Measurements from ENCODE around the gene SFI1.
A peak's percentile ranks its signal among the peaks of the same experiment; 100 is the strongest.
"Not testable (repeated sequence)": the region's sequence is repeated elsewhere in the genome, so short reads cannot be mapped to it uniquely, and the experiment has no call there.

Gene SFI1

GRCh38 chr22:31637891-31638618 is 141.7 kb downstream of the SFI1 start:
- no peak for DNase-seq (ENCODE audit: low read depth)

- no peak for DNase-seq (ENCODE audit: low read depth)
Observed at GRCh38 chr22:31639436-31640039, 143.2 kb downstream of the SFI1 start.

GRCh38 chr22:31646186-31647019 is 150.1 kb downstream of the SFI1 start:
- no peak for DNase-seq (ENCODE audit: low read depth)

GRCh38 chr22:31647066-31647465 is 150.7 kb downstream of the SFI1 start:
- DNase-seq (ENCODE audit: low read depth): no peak

GRCh38 chr22:31647523-31648320 is 151.4 kb downstream of the SFI1 start:
- no peak for DNase-seq (ENCODE audit: low read depth)

- DNase-seq (ENCODE audit: low read depth): no peak
Observed at GRCh38 chr22:31650391-31650790, 154.1 kb downstream of the SFI1 start.

GRCh38 chr22:31651664-31652063 is 155.3 kb downstream of the SFI1 start:
- DNase-seq (ENCODE audit: low read depth): no peak

- DNase-seq (ENCODE audit: low read depth): no peak
Observed at GRCh38 chr22:31652088-31652487, 155.8 kb downstream of the SFI1 start.

GRCh38 chr22:31652911-31653684 is 156.8 kb downstream of the SFI1 start:
- no peak for DNase-seq (ENCODE audit: low read depth)

GRCh38 chr22:31653944-31654343 is 157.6 kb downstream of the SFI1 start:
- no peak for DNase-seq (ENCODE audit: low read depth)

GRCh38 chr22:31654408-31654807 is 158.1 kb downstream of the SFI1 start:
- no peak for DNase-seq (ENCODE audit: low read depth)

- DNase-seq (ENCODE audit: low read depth): no peak
Observed at GRCh38 chr22:31659246-31659645, 162.9 kb downstream of the SFI1 start.

GRCh38 chr22:31660860-31661341 is 164.6 kb downstream of the SFI1 start:
- DNase-seq (ENCODE audit: low read depth): not testable (repeated sequence)

- DNase-seq (ENCODE audit: low read depth): peak; percentile 94
Observed at GRCh38 chr22:31661851-31662667, 165.7 kb downstream of the SFI1 start, which contains the start of gene PISD. Gene PISD (minus strand): TSS chr22:31662215. CDS start chr22:31662208, 7 bp downstream.

GRCh38 chr22:31662668-31663037 is 166.3 kb downstream of the SFI1 start:
- no peak for DNase-seq (ENCODE audit: low read depth)

Data from stimulated activated CD8-positive, alpha-beta memory T cell treated with anti-CD3 and anti-CD28 coated beads, Interleukin-15, amount 100 ng/mL, for 1 hour (primary cell).